GM23338 (cell line): Measurements from ENCODE around the gene CYGB. TPM values are rescaled to one million over a fixed set of nuclear protein-coding genes. Genes with fewer than 3 reads are reported as not detected.
A peak's percentile ranks its signal among the peaks of the same experiment; 100 is the strongest.

ENCODE experiments used
- ATAC-seq: fragments of 200-7000 bp; cut with Tn5 transposase; 3 replicates; pipeline ENCODE4 v1.9.1; 2020
- DNase-seq: peaks from one replicate; pipeline ENCODE4 v3.0.0-alpha.2; 2015; ENCODE audit warnings: low spot score
- H2AFZ ChIP-seq: fragments of 200-600 bp; sonication (generic); 2 replicates; pipeline ENCODE4 v1.8.0; 2016; ENCODE audit warnings: antibody characterized with exemption, mild to moderate bottlenecking, moderate library complexity
- H3F3A ChIP-seq: fragments of 200-600 bp; sonication (generic); replicated peaks from 2 replicates; pipeline ENCODE4 v1.8.0; 2017; ENCODE audit warnings: antibody characterized with exemption, mixed run types, low read depth
- H3K27ac ChIP-seq: fragments of 200-600 bp; sonication (generic); 2 replicates; pipeline ENCODE4 v1.6.1; 2016; ENCODE audit warnings: low read depth
- H3K27me3 ChIP-seq: fragments of 200-600 bp; sonication (generic); 2 replicates; pipeline ENCODE4 v1.8.0; 2016; ENCODE audit warnings: mild to moderate bottlenecking, mixed run types, moderate library complexity; ENCODE audit not compliant: insufficient read depth
- H3K36me3 ChIP-seq: fragments of 200-600 bp; sonication (generic); 2 replicates; pipeline ENCODE4 v1.8.0; 2016; ENCODE audit warnings: mild to moderate bottlenecking; ENCODE audit not compliant: insufficient read depth
- H3K4me1 ChIP-seq: fragments of 200-600 bp; sonication (generic); 2 replicates; pipeline ENCODE4 v1.8.0; 2016; ENCODE audit warnings: mild to moderate bottlenecking, moderate library complexity; ENCODE audit not compliant: insufficient read depth
- H3K4me2 ChIP-seq: fragments of 200-600 bp; sonication (generic); 2 replicates; pipeline ENCODE4 v1.7.1; 2017; ENCODE audit warnings: mixed run types
- H3K4me3 ChIP-seq: fragments of 200-600 bp; sonication (generic); 2 replicates; pipeline ENCODE4 v1.6.1; 2016; ENCODE audit warnings: mixed run types
- H3K79me2 ChIP-seq: fragments of 200-600 bp; sonication (generic); replicated peaks from 2 replicates; pipeline ENCODE4 v1.8.0; 2017; ENCODE audit warnings: mild to moderate bottlenecking; ENCODE audit not compliant: insufficient read depth
- H3K9me2 ChIP-seq: fragments of 200-600 bp; sonication (generic); 2 replicates; pipeline ENCODE4 v1.8.0; 2017; ENCODE audit not compliant: insufficient read depth
- H4K20me1 ChIP-seq: fragments of 200-600 bp; sonication (generic); replicated peaks from 2 replicates; pipeline ENCODE4 v1.8.0; 2017; ENCODE audit warnings: mild to moderate bottlenecking; ENCODE audit not compliant: insufficient read depth
- H3K27ac Mint-ChIP-seq: 2 replicates; pipeline ENCODE4 v1.8.0; 2020; ENCODE audit warnings: inconsistent platforms, mild to moderate bottlenecking, moderate library complexity, mixed read lengths
- H3K27me3 Mint-ChIP-seq: 3 replicates; pipeline ENCODE4 v1.8.0; 2022; ENCODE audit warnings: low read depth, mild to moderate bottlenecking, moderate library complexity, mixed read lengths, inconsistent platforms; ENCODE audit not compliant: insufficient read depth, poor library complexity
- H3K36me3 Mint-ChIP-seq: 3 replicates; pipeline ENCODE4 v1.8.0; 2021; ENCODE audit warnings: low read depth, mild to moderate bottlenecking, inconsistent platforms, moderate library complexity, mixed read lengths
- H3K4me1 Mint-ChIP-seq: 3 replicates; pipeline ENCODE4 v1.8.0; 2020; ENCODE audit warnings: mild to moderate bottlenecking, inconsistent platforms, mixed read lengths
- H3K4me3 Mint-ChIP-seq: 3 replicates; pipeline ENCODE4 v1.8.0; 2021; ENCODE audit warnings: moderate library complexity, mild to moderate bottlenecking, inconsistent platforms, mixed read lengths
- H3K9me3 Mint-ChIP-seq: 3 replicates; pipeline ENCODE4 v1.8.0; 2020; ENCODE audit warnings: moderate library complexity, mild to moderate bottlenecking, inconsistent platforms, mixed read lengths
- CREB1 ChIP-seq: fragments of 250-450 bp; sonication (Bioruptor Pico); IDR thresholded peaks from 2 replicates; pipeline ENCODE4 v1.5.0; 2020; ENCODE audit warnings: low read depth, mild to moderate bottlenecking, moderate library complexity
- ETS1 ChIP-seq: IDR thresholded peaks from 2 replicates; pipeline ENCODE4 v1.6.1; 2016; ENCODE audit warnings: antibody characterized with exemption
- EZH2 ChIP-seq: fragments of 200-600 bp; sonication (generic); IDR thresholded peaks from one replicate; pipeline ENCODE4 v1.8.0; 2017; ENCODE audit warnings: antibody characterized with exemption, mild to moderate bottlenecking, low read depth; ENCODE audit not compliant: unreplicated experiment
- NANOG ChIP-seq: IDR thresholded peaks from 2 replicates; pipeline ENCODE4 v1.6.1; 2016; ENCODE audit warnings: antibody characterized with exemption, borderline replicate concordance
- POLR2AphosphoS5 ChIP-seq: IDR thresholded peaks from 2 replicates; pipeline ENCODE4 v1.6.1; 2016; ENCODE audit warnings: antibody characterized with exemption, low read depth
- ZNF114 ChIP-seq: fragments of 250-450 bp; sonication (Bioruptor Pico); IDR thresholded peaks from 2 replicates; pipeline ENCODE4 v1.5.0; 2020; ENCODE audit warnings: mild to moderate bottlenecking, moderate library complexity
- ZNF331 ChIP-seq: fragments of 250-450 bp; sonication (Bioruptor Pico); IDR thresholded peaks from 2 replicates; pipeline ENCODE4 v1.5.0; 2020; ENCODE audit warnings: low read depth, mild to moderate bottlenecking, moderate library complexity
- long read RNA-seq: library from polyadenylated mRNA; unstranded; transcript quantifications from one replicate; pipeline ENCODE4 v2.0.0, GENCODE V29; 2020; ENCODE audit not compliant: unreplicated experiment
- polyA plus RNA-seq: library from polyadenylated mRNA; unstranded; fragments of >200 nt; fragmentation: Nextera tagmentation; extraction: Ambion mirVana; gene quantifications from 2 replicates; pipeline ENCODE4 v1.2.1, GENCODE V29; 2016
- total RNA-seq: library from RNA; depleted of rRNA; stranded (reverse); fragments of >200 nt; shearing (Covaris generic); gene quantifications from 2 replicates; pipeline ENCODE4 v1.2.3, GENCODE V29; 2014; rRNA removed

CYGB gene
- 1.7 and 2.1 TPM in 2 replicates for total RNA-seq
- polyA plus RNA-seq, result 0.85 and 1.2 TPM in 2 replicates
- long read RNA-seq, partial matches to known transcripts, result 0 of 1 reads
- long read RNA-seq, other reads (novel, unspliced or antisense), result 0 of 1 reads

GRCh38 chr17:76537578-76538280, at the start of gene CYGB:
CYGB (minus strand) TSS chr17:76537709; CDS start chr17:76537542, 167 bp downstream.
- peak within 1 kb of the TSS; percentile 69 for H3K4me3 ChIP-seq
- Mint-ChIP-seq H3K4me3 (peak within 1 kb of the TSS; percentile 72), H3K36me3 (no peaks in the 10 kb centered on the region), H3K27me3 (peaks cover 45% of the 10 kb centered on the region), H3K27ac (no peak within 1 kb of the TSS), H3K4me1 (peaks cover 37% of the 10 kb centered on the region), H3K9me3 (no peaks in the 10 kb centered on the region; the same call in 2 of the 3 replicates)
- H3K9me2 ChIP-seq, result no peaks in the 10 kb centered on the region
- TF ChIP-seq ZNF331 (CRISPR knock-in tag) (no peak), EZH2 (peak; percentile 54), ZNF114 (CRISPR knock-in tag) (no peak), POLR2AphosphoS5 (no peak), NANOG (no peak), ETS1 (no peak)
- H3K79me2 ChIP-seq, result no peaks in the 10 kb centered on the region
- H3K4me1 ChIP-seq, result peaks cover 7% of the 10 kb centered on the region
- H3F3A ChIP-seq, result 0 out of 2 replicates have a peak, but pooled peaks cover 5% of the 10 kb centered on the region
- peak; percentile 69 for DNase-seq
- peak within 1 kb of the TSS; percentile 92 for H2AFZ ChIP-seq
- no peaks in the 10 kb centered on the region for H3K36me3 ChIP-seq
- no peaks in the 10 kb centered on the region for H4K20me1 ChIP-seq
- ATAC-seq, result peak; percentile 14
- H3K27ac ChIP-seq, result no peak within 1 kb of the TSS
- H3K4me2 ChIP-seq, result peak within 1 kb of the TSS; percentile 90
- peaks cover 47% of the 10 kb centered on the region for H3K27me3 ChIP-seq

GRCh38 chr17:76586741-76587487, 49.4 kb upstream of the CYGB start:
- no peak overlapping the region for H3K27ac Mint-ChIP-seq
- no peak overlapping the region for H2AFZ ChIP-seq

More at GRCh38 chr17:76586741-76587487, 49.4 kb upstream of the CYGB start:
- Mint-ChIP-seq H3K4me3 (peak overlapping the region; percentile 57; the same call in 2 of the 3 replicates), H3K36me3 (no peaks in the 10 kb centered on the region; the same call in 2 of the 3 replicates), H3K4me1 (peaks cover 6% of the 10 kb centered on the region; the same call in 1 of the 3 replicates), H3K9me3 (no peaks in the 10 kb centered on the region; the same call in 1 of the 3 replicates), H3K27me3 (peaks cover 63% of the 10 kb centered on the region)
- Histone ChIP-seq H3K4me1 (peaks cover 3% of the 10 kb centered on the region), H3K27ac (no peak overlapping the region), H3K79me2 (no peaks in the 10 kb centered on the region), H3K9me2 (no peaks in the 10 kb centered on the region), H3K36me3 (no peaks in the 10 kb centered on the region), H3K4me2 (0 out of 2 replicates have a peak overlapping the region, but pooled peaks have one; percentile 38), H3F3A (0 out of 2 replicates have a peak, but pooled peaks cover 3% of the 10 kb centered on the region), H4K20me1 (no peaks in the 10 kb centered on the region; the same call in 1 of the 2 replicates), H3K27me3 (peaks cover 68% of the 10 kb centered on the region), H3K4me3 (no peak overlapping the region; the same call in 1 of the 2 replicates)
- peak; percentile 67 for DNase-seq
- peak; percentile 8 for ATAC-seq
- TF ChIP-seq EZH2, result peak; percentile 12
- TF ChIP-seq CREB1 (CRISPR knock-in tag), result no peak
